H1 (cell line): ENCODE measurements around the gene GUCY2D.

Experiments used
- BRCA1 ChIP-seq: IDR thresholded peaks from 2 replicates; pipeline ENCODE4 v1.6.1; 2012; ENCODE audit warnings: low read depth, low read length, improper control_type of control experiment
- CHD7 ChIP-seq: fragments of 300-600 bp; sonication (generic); IDR thresholded peaks from 2 replicates; pipeline ENCODE4 v1.7.1; 2012; ENCODE audit warnings: low read length, moderate library complexity, mild to moderate bottlenecking, inconsistent platforms; ENCODE audit not compliant: insufficient replicate concordance
- CTCF ChIP-seq, 3 experiments: IDR thresholded peaks; 1 replicate in 2 of 3; 2 replicates in 1 of 3; pipeline versions ENCODE4 v1.5.1 to v1.6.1; 2011; ENCODE audit warnings: low read length in 3 of 3, mild to moderate bottlenecking in 3 of 3, inconsistent platforms in 2 of 3, low read depth in 1 of 3, moderate library complexity in 1 of 3; ENCODE audit not compliant: insufficient read depth in 1 of 3; ENCODE audit errors: control extremely low read depth in 1 of 3
- HDAC6 ChIP-seq: IDR thresholded peaks from one replicate; pipeline ENCODE4 v1.7.1; 2012; ENCODE audit warnings: low read depth, mild to moderate bottlenecking, inconsistent platforms, low read length, moderate library complexity
- JUND ChIP-seq: IDR thresholded peaks from 2 replicates; pipeline ENCODE4 v1.6.1; 2011; ENCODE audit warnings: mild to moderate bottlenecking, improper control_type of control experiment, low read length
- KDM5A ChIP-seq: fragments of 200-600 bp; IDR thresholded peaks from 2 replicates; pipeline ENCODE4 v1.7.1; 2012; ENCODE audit warnings: mild to moderate bottlenecking, low read length, inconsistent platforms, mixed read lengths
- RAD21 ChIP-seq, 2 experiments: IDR thresholded peaks in 1 of 2; conservative IDR thresholded peaks in 1 of 2; 2 replicates each; pipeline ENCODE4 v1.6.1; 2011; ENCODE audit warnings: low read depth in 2 of 2, low read length in 2 of 2, improper control_type of control experiment in 1 of 2, inconsistent platforms in 1 of 2, mild to moderate bottlenecking in 1 of 2, moderate library complexity in 1 of 2

- TF ChIP-seq HDAC6 = no peak
- no peak for TF ChIP-seq CTCF (IDR thresholded peaks at IDR 0.05; ENCODE audit: control extremely low read depth in 1 of 3, insufficient read depth in 1 of 3, low read depth in 1 of 3, low read length in 3 of 3)
- TF ChIP-seq RAD21 (IDR thresholded peaks at IDR 0.05 in 1 of 2, conservative IDR thresholded peaks at IDR 0.05 in 1 of 2; ENCODE audit: low read depth in 2 of 2, low read length in 2 of 2) = no peak
- TF ChIP-seq KDM5A = no peak
- no peak for TF ChIP-seq JUND
- TF ChIP-seq BRCA1 = no peak
- TF ChIP-seq CHD7 = no peak
These were observed 46.3 kb downstream of the GUCY2D start for GRCh38 chr17:8048736-8049135.
